ENCODE measurements around the gene ARHGEF17. TPM values are rescaled to one million over a fixed set of nuclear protein-coding genes. Genes with fewer than 3 reads are reported as not detected.

ARHGEF17 gene
- polyA plus RNA-seq, 1 donor (not counting 4 experiments of a cell fraction or from before 2014, with no cell fraction given) = 5.1 TPM

- no peaks in the 10 kb centered on the region for H3K36me3 ChIP-seq (ENCODE audit: control insufficient read depth in 2 of 2, extremely low read depth in 1 of 2, insufficient read depth in 2 of 2, low read length in 2 of 2)
- H3K79me2 ChIP-seq (ENCODE audit: control insufficient read depth, insufficient read depth, low read length) = no peaks in the 10 kb centered on the region
- DNase-seq (ENCODE audit: low read depth, low spot score) = no peak
- H3K27me3 ChIP-seq (ENCODE audit: control insufficient read depth, extremely low read depth, insufficient read depth, low read length) = peaks cover 38% of the 10 kb centered on the region
- peaks cover 13% of the 10 kb centered on the region for H3K4me1 ChIP-seq (ENCODE audit: control insufficient read depth, extremely low read depth, insufficient read depth, low read length)
- H3K9me1 ChIP-seq (ENCODE audit: control insufficient read depth, extremely low read depth, insufficient read depth, low read length) = no peaks in the 10 kb centered on the region
- H3K9me3 ChIP-seq (ENCODE audit: control insufficient read depth, low read depth, low read length) = no peaks in the 10 kb centered on the region
- no peak for FAIRE-seq
- no peak overlapping the region for H3K4me2 ChIP-seq (ENCODE audit: control insufficient read depth, extremely low read depth, insufficient read depth, low read depth, low read length)
- no peak overlapping the region for H2AFZ ChIP-seq (ENCODE audit: control insufficient read depth, low read length)
- TF ChIP-seq, protein P1, sequence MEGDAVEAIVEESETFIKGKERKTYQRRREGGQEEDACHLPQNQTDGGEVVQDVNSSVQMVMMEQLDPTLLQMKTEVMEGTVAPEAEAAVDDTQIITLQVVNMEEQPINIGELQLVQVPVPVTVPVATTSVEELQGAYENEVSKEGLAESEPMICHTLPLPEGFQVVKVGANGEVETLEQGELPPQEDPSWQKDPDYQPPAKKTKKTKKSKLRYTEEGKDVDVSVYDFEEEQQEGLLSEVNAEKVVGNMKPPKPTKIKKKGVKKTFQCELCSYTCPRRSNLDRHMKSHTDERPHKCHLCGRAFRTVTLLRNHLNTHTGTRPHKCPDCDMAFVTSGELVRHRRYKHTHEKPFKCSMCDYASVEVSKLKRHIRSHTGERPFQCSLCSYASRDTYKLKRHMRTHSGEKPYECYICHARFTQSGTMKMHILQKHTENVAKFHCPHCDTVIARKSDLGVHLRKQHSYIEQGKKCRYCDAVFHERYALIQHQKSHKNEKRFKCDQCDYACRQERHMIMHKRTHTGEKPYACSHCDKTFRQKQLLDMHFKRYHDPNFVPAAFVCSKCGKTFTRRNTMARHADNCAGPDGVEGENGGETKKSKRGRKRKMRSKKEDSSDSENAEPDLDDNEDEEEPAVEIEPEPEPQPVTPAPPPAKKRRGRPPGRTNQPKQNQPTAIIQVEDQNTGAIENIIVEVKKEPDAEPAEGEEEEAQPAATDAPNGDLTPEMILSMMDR (optimal IDR thresholded peaks at IDR 0.05 in 1 of 3, IDR thresholded peaks at IDR 0.05 in 1 of 3, conservative IDR thresholded peaks at IDR 0.05 in 1 of 3; ENCODE audit: extremely low read depth in 1 of 3, insufficient read depth in 2 of 3, low read length in 3 of 3) = no peak
- TF ChIP-seq EZH2 (IDR thresholded peaks at IDR 0.05; ENCODE audit: low read length) = no peak
- no peak overlapping the region for H3K4me3 ChIP-seq (ENCODE audit: control insufficient read depth in 2 of 3, extremely low read depth in 1 of 3, insufficient read depth in 2 of 3, low read depth in 1 of 3, low read length in 3 of 3)
- dilution Hi-C loops (cut with MboI; ENCODE audit: extremely low pct_ligation_motif_present, low sequenced_read_pairs) = no loop called here
- H3K27ac ChIP-seq (ENCODE audit: control insufficient read depth, insufficient read depth, low read length) = no peak overlapping the region
- H4K20me1 ChIP-seq (ENCODE audit: control insufficient read depth, extremely low read depth, insufficient read depth, low read length) = no peaks in the 10 kb centered on the region
- no peak overlapping the region for H3K9ac ChIP-seq (ENCODE audit: control insufficient read depth, extremely low read depth, insufficient read depth, low read length)
These were observed 42.0 kb upstream of the ARHGEF17 start for GRCh38 chr11:73265853-73266645.

- no peaks in the 10 kb centered on the region for H3K9me1 ChIP-seq (ENCODE audit: control insufficient read depth, extremely low read depth, insufficient read depth, low read length)
- no peaks in the 10 kb centered on the region for H3K9me3 ChIP-seq (ENCODE audit: control insufficient read depth, low read depth, low read length)
- H4K20me1 ChIP-seq (ENCODE audit: control insufficient read depth, extremely low read depth, insufficient read depth, low read length) = no peaks in the 10 kb centered on the region
- no peak overlapping the region for H3K9ac ChIP-seq (ENCODE audit: control insufficient read depth, extremely low read depth, insufficient read depth, low read length)
- H3K79me2 ChIP-seq (ENCODE audit: control insufficient read depth, insufficient read depth, low read length) = no peaks in the 10 kb centered on the region
- no peak overlapping the region for H3K4me2 ChIP-seq (ENCODE audit: control insufficient read depth, extremely low read depth, insufficient read depth, low read depth, low read length)
- H3K4me3 ChIP-seq (ENCODE audit: control insufficient read depth in 2 of 3, extremely low read depth in 1 of 3, insufficient read depth in 2 of 3, low read depth in 1 of 3, low read length in 3 of 3) = no peak overlapping the region
- dilution Hi-C loops (cut with MboI; ENCODE audit: extremely low pct_ligation_motif_present, low sequenced_read_pairs) = no loop called here
- TF ChIP-seq, protein P1 (optimal IDR thresholded peaks at IDR 0.05 in 1 of 3, IDR thresholded peaks at IDR 0.05 in 1 of 3, conservative IDR thresholded peaks at IDR 0.05 in 1 of 3; ENCODE audit: extremely low read depth in 1 of 3, insufficient read depth in 2 of 3, low read length in 3 of 3) = no peak
- no peak for TF ChIP-seq EZH2 (IDR thresholded peaks at IDR 0.05; ENCODE audit: low read length)
- DNase-seq (ENCODE audit: low read depth, low spot score) = no peak
- H2AFZ ChIP-seq (ENCODE audit: control insufficient read depth, low read length) = no peak overlapping the region
- H3K27me3 ChIP-seq (ENCODE audit: control insufficient read depth, extremely low read depth, insufficient read depth, low read length) = peaks cover 38% of the 10 kb centered on the region
- peaks cover 15% of the 10 kb centered on the region for H3K4me1 ChIP-seq (ENCODE audit: control insufficient read depth, extremely low read depth, insufficient read depth, low read length)
- H3K36me3 ChIP-seq (ENCODE audit: control insufficient read depth in 2 of 2, extremely low read depth in 1 of 2, insufficient read depth in 2 of 2, low read length in 2 of 2) = no peaks in the 10 kb centered on the region
- FAIRE-seq = no peak
- no peak overlapping the region for H3K27ac ChIP-seq (ENCODE audit: control insufficient read depth, insufficient read depth, low read length)
These were observed 41.4 kb upstream of the ARHGEF17 start for GRCh38 chr11:73266646-73267020.

Data from keratinocyte (primary cell).